ENCODE results near the gene KRTAP5-5. TPM values are rescaled to one million over a fixed set of nuclear protein-coding genes. Genes with fewer than 3 reads are reported as not detected.

Gene KRTAP5-5
- total and polyA plus RNA-seq, 2 experiments from 2014 or later: not detected

DNA sequence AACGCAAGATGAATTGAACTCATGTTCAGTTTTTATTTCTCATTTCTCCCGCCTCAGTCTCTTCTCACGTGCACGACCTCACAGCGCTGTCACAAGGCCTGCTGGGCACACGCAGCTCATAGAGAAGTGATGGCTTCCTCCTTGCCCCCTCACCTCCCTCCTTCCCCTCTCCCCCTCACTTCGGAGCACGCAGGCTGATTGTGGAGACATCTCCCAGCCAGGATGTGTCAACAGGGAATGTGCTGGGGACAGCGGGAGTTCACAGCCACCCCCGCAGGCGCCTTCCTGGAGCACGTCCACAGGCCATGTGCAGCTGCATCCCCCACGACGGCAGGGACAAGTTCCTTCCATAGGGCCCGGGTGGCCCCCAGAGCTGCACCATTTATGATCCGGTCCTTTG is 38.3 kb downstream of the KRTAP5-5 start (continued):
- TF ChIP-seq, protein P1, sequence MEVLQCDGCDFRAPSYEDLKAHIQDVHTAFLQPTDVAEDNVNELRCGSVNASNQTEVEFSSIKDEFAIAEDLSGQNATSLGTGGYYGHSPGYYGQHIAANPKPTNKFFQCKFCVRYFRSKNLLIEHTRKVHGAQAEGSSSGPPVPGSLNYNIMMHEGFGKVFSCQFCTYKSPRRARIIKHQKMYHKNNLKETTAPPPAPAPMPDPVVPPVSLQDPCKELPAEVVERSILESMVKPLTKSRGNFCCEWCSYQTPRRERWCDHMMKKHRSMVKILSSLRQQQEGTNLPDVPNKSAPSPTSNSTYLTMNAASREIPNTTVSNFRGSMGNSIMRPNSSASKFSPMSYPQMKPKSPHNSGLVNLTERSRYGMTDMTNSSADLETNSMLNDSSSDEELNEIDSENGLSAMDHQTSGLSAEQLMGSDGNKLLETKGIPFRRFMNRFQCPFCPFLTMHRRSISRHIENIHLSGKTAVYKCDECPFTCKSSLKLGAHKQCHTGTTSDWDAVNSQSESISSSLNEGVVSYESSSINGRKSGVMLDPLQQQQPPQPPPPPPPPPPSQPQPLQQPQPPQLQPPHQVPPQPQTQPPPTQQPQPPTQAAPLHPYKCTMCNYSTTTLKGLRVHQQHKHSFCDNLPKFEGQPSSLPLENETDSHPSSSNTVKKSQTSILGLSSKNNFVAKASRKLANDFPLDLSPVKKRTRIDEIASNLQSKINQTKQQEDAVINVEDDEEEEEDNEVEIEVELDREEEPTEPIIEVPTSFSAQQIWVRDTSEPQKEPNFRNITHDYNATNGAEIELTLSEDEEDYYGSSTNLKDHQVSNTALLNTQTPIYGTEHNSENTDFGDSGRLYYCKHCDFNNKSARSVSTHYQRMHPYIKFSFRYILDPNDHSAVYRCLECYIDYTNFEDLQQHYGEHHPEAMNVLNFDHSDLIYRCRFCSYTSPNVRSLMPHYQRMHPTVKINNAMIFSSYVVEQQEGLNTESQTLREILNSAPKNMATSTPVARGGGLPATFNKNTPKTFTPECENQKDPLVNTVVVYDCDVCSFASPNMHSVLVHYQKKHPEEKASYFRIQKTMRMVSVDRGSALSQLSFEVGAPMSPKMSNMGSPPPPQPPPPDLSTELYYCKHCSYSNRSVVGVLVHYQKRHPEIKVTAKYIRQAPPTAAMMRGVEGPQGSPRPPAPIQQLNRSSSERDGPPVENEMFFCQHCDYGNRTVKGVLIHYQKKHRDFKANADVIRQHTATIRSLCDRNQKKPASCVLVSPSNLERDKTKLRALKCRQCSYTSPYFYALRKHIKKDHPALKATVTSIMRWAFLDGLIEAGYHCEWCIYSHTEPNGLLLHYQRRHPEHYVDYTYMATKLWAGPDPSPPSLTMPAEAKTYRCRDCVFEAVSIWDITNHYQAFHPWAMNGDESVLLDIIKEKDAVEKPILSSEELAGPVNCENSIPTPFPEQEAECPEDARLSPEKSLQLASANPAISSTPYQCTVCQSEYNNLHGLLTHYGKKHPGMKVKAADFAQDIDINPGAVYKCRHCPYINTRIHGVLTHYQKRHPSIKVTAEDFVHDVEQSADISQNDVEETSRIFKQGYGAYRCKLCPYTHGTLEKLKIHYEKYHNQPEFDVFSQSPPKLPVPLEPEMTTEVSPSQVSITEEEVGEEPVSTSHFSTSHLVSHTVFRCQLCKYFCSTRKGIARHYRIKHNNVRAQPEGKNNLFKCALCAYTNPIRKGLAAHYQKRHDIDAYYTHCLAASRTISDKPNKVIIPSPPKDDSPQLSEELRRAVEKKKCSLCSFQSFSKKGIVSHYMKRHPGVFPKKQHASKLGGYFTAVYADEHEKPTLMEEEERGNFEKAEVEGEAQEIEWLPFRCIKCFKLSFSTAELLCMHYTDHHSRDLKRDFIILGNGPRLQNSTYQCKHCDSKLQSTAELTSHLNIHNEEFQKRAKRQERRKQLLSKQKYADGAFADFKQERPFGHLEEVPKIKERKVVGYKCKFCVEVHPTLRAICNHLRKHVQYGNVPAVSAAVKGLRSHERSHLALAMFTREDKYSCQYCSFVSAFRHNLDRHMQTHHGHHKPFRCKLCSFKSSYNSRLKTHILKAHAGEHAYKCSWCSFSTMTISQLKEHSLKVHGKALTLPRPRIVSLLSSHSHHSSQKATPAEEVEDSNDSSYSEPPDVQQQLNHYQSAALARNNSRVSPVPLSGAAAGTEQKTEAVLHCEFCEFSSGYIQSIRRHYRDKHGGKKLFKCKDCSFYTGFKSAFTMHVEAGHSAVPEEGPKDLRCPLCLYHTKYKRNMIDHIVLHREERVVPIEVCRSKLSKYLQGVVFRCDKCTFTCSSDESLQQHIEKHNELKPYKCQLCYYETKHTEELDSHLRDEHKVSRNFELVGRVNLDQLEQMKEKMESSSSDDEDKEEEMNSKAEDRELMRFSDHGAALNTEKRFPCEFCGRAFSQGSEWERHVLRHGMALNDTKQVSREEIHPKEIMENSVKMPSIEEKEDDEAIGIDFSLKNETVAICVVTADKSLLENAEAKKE (CRISPR knock-in tag; IDR thresholded peaks at IDR 0.05): no peak
- TF ChIP-seq JUNB (IDR thresholded peaks at IDR 0.05; ENCODE audit: unreplicated experiment) (no peak), STAT1 (IDR thresholded peaks at IDR 0.05; ENCODE audit: unreplicated experiment) (no peak), ZNF114 (CRISPR knock-in tag; IDR thresholded peaks at IDR 0.05) (no peak), ZNF331 (CRISPR knock-in tag; IDR thresholded peaks at IDR 0.05; ENCODE audit: low read depth) (no peak)

DNA sequence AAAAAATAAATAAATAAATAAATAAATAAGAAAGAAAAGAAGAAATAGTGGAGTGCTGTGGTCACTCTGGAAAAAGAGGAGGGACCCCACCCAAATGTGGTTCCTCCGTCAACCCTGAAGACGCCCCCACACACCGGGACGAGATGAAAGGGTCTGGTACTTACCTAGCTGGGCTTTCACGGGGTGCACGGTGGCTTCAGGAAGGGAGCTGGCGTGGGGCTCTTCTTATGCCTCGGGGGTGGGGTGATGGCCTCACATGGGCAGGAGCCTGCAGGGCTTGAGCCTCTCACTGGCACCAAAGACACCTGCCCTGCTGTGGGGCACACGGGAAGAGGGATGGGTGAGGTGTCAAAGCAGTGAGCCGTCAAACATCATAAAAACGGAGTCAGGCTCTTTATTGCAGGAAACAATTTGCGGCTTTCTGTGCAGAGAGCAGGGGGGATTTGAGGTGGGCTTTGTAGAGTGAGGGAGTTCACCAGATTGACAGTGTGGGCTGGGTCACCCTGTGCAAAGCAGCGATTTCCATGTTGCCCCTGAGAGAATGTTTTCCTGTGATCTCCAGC is 39.4 kb downstream of the KRTAP5-5 start:
- no peak overlapping the region for H2AFZ ChIP-seq
- no peak overlapping the region for H3K27ac ChIP-seq (ENCODE audit: low read depth)
- no peaks in the 10 kb centered on the region for H3K4me1 ChIP-seq (ENCODE audit: insufficient read depth)
- H3K4me2 ChIP-seq: no peak overlapping the region
- no peaks in the 10 kb centered on the region for H3K36me3 Mint-ChIP-seq (ENCODE audit: low read depth)
- no peaks in the 10 kb centered on the region for H3K36me3 ChIP-seq (ENCODE audit: insufficient read depth)
- H3K27me3 Mint-ChIP-seq (ENCODE audit: insufficient read depth, low read depth, poor library complexity): peaks cover 12% of the 10 kb centered on the region
- ATAC-seq: no peak
- H3K9me2 ChIP-seq (ENCODE audit: insufficient read depth): no peaks in the 10 kb centered on the region
- no peak overlapping the region for H3K4me3 Mint-ChIP-seq
- no peaks in the 10 kb centered on the region for H3K4me1 Mint-ChIP-seq
- H3F3A ChIP-seq (replicated peaks; ENCODE audit: low read depth): no peaks in the 10 kb centered on the region
- H3K79me2 ChIP-seq (replicated peaks; ENCODE audit: insufficient read depth): no peaks in the 10 kb centered on the region
- no peak for TF ChIP-seq NANOG (IDR thresholded peaks at IDR 0.05; ENCODE audit: borderline replicate concordance)
- TF ChIP-seq JUNB (IDR thresholded peaks at IDR 0.05; ENCODE audit: unreplicated experiment): no peak
- no peak for TF ChIP-seq ZNF114 (CRISPR knock-in tag; IDR thresholded peaks at IDR 0.05)
- TF ChIP-seq EZH2 (IDR thresholded peaks at IDR 0.05; ENCODE audit: low read depth, unreplicated experiment): no peak
- no peak for TF ChIP-seq STAT1 (IDR thresholded peaks at IDR 0.05; ENCODE audit: unreplicated experiment)
- TF ChIP-seq, protein P2, sequence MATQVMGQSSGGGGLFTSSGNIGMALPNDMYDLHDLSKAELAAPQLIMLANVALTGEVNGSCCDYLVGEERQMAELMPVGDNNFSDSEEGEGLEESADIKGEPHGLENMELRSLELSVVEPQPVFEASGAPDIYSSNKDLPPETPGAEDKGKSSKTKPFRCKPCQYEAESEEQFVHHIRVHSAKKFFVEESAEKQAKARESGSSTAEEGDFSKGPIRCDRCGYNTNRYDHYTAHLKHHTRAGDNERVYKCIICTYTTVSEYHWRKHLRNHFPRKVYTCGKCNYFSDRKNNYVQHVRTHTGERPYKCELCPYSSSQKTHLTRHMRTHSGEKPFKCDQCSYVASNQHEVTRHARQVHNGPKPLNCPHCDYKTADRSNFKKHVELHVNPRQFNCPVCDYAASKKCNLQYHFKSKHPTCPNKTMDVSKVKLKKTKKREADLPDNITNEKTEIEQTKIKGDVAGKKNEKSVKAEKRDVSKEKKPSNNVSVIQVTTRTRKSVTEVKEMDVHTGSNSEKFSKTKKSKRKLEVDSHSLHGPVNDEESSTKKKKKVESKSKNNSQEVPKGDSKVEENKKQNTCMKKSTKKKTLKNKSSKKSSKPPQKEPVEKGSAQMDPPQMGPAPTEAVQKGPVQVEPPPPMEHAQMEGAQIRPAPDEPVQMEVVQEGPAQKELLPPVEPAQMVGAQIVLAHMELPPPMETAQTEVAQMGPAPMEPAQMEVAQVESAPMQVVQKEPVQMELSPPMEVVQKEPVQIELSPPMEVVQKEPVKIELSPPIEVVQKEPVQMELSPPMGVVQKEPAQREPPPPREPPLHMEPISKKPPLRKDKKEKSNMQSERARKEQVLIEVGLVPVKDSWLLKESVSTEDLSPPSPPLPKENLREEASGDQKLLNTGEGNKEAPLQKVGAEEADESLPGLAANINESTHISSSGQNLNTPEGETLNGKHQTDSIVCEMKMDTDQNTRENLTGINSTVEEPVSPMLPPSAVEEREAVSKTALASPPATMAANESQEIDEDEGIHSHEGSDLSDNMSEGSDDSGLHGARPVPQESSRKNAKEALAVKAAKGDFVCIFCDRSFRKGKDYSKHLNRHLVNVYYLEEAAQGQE (IDR thresholded peaks at IDR 0.05; ENCODE audit: unreplicated experiment): no peak
- no peaks in the 10 kb centered on the region for H3K27me3 ChIP-seq (ENCODE audit: insufficient read depth)
- H3K9me3 Mint-ChIP-seq: no peaks in the 10 kb centered on the region
- H4K20me1 ChIP-seq (replicated peaks; ENCODE audit: insufficient read depth): no peaks in the 10 kb centered on the region
- DNase-seq (ENCODE audit: low spot score): no peak
- H3K27ac Mint-ChIP-seq: no peak overlapping the region
- H3K4me3 ChIP-seq: no peak overlapping the region
